Natural killer cell (primary cell): ENCODE results near the gene EPHA2. TPM values are rescaled to one million over a fixed set of nuclear protein-coding genes. Genes with fewer than 3 reads are reported as not detected.

Experiments
- ATAC-seq, 3 donors: fragments of 150-1000 bp in 2 of 3; fragments of 200-7000 bp in 1 of 3; cut with Tn5 transposase; 1 replicate in 1 of 3; 2 replicates in 2 of 3; pipeline ENCODE4 v1.10.0; 2021; ENCODE audit warnings: mild to moderate bottlenecking in 2 of 3, moderate library complexity in 2 of 3
- DNase-seq, 2 donors: peaks; one replicate each; pipeline versions ENCODE4 v3.0.0 to v3.0.0-alpha.2; 2013 to 2021; ENCODE audit warnings: mixed read lengths in 1 of 2
- H3K27ac ChIP-seq: one replicate; pipeline ENCODE4 v1.5.1; 2013; ENCODE audit warnings: mild to moderate bottlenecking, low read length
- H3K27me3 ChIP-seq: one replicate; pipeline ENCODE4 v1.6.1; 2013; ENCODE audit warnings: low read length; ENCODE audit not compliant: control insufficient read depth, insufficient read depth
- H3K36me3 ChIP-seq: one replicate; pipeline ENCODE4 v1.6.1; 2013; ENCODE audit warnings: low read length; ENCODE audit not compliant: control insufficient read depth, insufficient read depth
- H3K4me1 ChIP-seq: one replicate; pipeline ENCODE4 v1.6.1; 2013; ENCODE audit warnings: low read length; ENCODE audit not compliant: control insufficient read depth, insufficient read depth
- H3K4me3 ChIP-seq: one replicate; pipeline ENCODE4 v1.5.1; 2013; ENCODE audit warnings: low read length
- H3K9me3 ChIP-seq: one replicate; pipeline ENCODE4 v1.6.1; 2013; ENCODE audit warnings: low read length; ENCODE audit not compliant: control insufficient read depth, insufficient read depth
- H3K27ac Mint-ChIP-seq, 2 donors: one replicate each; pipeline ENCODE4 v1.8.0; 2022; ENCODE audit warnings: mild to moderate bottlenecking in 2 of 2, mixed read lengths in 2 of 2, moderate library complexity in 1 of 2
- H3K27me3 Mint-ChIP-seq, 2 donors: one replicate each; pipeline ENCODE4 v1.8.0; 2022; ENCODE audit warnings: low read depth in 2 of 2, mixed read lengths in 2 of 2
- H3K36me3 Mint-ChIP-seq: one replicate; pipeline ENCODE4 v1.8.0; 2022; ENCODE audit warnings: mixed read lengths
- H3K4me1 Mint-ChIP-seq, 2 donors: one replicate each; pipeline ENCODE4 v1.8.0; 2022; ENCODE audit warnings: mixed read lengths in 2 of 2
- H3K4me3 Mint-ChIP-seq: one replicate; pipeline ENCODE4 v1.8.0; 2022; ENCODE audit warnings: mild to moderate bottlenecking, moderate library complexity, mixed read lengths
- H3K9me3 Mint-ChIP-seq, 2 donors: one replicate each; pipeline ENCODE4 v1.8.0; 2022; ENCODE audit warnings: mixed read lengths in 2 of 2
- WGBS: methylation state at CpG from one replicate; pipeline ENCODE4 v1.1.7; 2013; ENCODE audit warnings: missing lambda C conversion rate; ENCODE audit not compliant: insufficient coverage; 5-methylcytosine and 5-hydroxymethylcytosine counted together
- intact Hi-C: fragments of 100-400 bp; cut with micrococcal nuclease; formaldehyde crosslinking; loops from one replicate; pipeline ENCODE4 v1.14.2; 2022
- total RNA-seq, 4 donors: library from RNA; stranded (reverse); fragments of 120-200 nt in 1 of 4; gene quantifications; one replicate each; pipeline versions ENCODE4 v1.2.3 to v1.2.4, GENCODE V29; 2013 to 2022
- TF ChIP-seq, protein P1 (sequence below): fragments of 200-600 bp; IDR thresholded peaks from one replicate; pipeline ENCODE4 v1.8.0; 2022; ENCODE audit warnings: antibody characterized with exemption

The EPHA2 gene
- total RNA-seq, 3 donors from 2014 or later (not counting 1 experiment from before 2014, with no cell fraction given), result 0.13 TPM; not detected in 2

DNA sequence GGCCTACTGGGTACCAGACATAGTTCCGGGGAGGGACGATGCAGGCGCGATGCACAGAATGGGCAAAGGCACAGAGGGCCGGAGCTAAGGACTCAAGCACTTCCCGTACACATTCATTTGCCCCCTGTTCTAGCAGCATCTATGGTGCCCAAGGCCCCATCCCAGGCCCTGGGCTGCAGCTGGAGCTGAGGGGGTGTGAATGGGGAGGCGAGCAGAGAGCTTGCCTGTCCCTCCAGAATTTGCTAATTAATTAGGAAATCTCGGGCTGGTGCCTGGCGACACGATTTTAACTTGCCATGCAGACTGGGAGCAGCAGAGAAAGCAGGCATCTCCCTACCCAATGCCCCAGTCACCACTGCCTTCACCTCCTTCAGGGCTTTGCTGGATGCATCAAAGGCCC lies 35.9 kb downstream of the EPHA2 start:
- no peak for DNase-seq
- peaks cover 0 to 6% of the 10 kb centered on the region in 2 donors for H3K27me3 Mint-ChIP-seq
- TF ChIP-seq, protein P1, sequence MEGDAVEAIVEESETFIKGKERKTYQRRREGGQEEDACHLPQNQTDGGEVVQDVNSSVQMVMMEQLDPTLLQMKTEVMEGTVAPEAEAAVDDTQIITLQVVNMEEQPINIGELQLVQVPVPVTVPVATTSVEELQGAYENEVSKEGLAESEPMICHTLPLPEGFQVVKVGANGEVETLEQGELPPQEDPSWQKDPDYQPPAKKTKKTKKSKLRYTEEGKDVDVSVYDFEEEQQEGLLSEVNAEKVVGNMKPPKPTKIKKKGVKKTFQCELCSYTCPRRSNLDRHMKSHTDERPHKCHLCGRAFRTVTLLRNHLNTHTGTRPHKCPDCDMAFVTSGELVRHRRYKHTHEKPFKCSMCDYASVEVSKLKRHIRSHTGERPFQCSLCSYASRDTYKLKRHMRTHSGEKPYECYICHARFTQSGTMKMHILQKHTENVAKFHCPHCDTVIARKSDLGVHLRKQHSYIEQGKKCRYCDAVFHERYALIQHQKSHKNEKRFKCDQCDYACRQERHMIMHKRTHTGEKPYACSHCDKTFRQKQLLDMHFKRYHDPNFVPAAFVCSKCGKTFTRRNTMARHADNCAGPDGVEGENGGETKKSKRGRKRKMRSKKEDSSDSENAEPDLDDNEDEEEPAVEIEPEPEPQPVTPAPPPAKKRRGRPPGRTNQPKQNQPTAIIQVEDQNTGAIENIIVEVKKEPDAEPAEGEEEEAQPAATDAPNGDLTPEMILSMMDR, result no peak
- WGBS, result 94% methylated on average over 10 of the region's 10 CpGs
- H3K36me3 ChIP-seq, result no peaks in the 10 kb centered on the region
- H3K36me3 Mint-ChIP-seq, result peaks cover 6% of the 10 kb centered on the region
- no peak overlapping the region for H3K4me3 Mint-ChIP-seq
- H3K4me1 Mint-ChIP-seq, result peaks cover 53 to 59% of the 10 kb centered on the region in 2 donors
- no peaks in the 10 kb centered on the region for H3K27me3 ChIP-seq
- intact Hi-C loops, result loop anchor here (5.0 kb wide), 1 partner anchor 37 kb away; the partner anchor contains the start of gene EPHA2
- no peak overlapping the region for H3K27ac Mint-ChIP-seq
- H3K4me3 ChIP-seq, result no peak overlapping the region
- H3K9me3 ChIP-seq, result no peaks in the 10 kb centered on the region
- no peak for ATAC-seq
- H3K4me1 ChIP-seq, result peaks cover 46% of the 10 kb centered on the region
- H3K27ac ChIP-seq, result no peak overlapping the region
- no peaks in the 10 kb centered on the region for H3K9me3 Mint-ChIP-seq

DNA sequence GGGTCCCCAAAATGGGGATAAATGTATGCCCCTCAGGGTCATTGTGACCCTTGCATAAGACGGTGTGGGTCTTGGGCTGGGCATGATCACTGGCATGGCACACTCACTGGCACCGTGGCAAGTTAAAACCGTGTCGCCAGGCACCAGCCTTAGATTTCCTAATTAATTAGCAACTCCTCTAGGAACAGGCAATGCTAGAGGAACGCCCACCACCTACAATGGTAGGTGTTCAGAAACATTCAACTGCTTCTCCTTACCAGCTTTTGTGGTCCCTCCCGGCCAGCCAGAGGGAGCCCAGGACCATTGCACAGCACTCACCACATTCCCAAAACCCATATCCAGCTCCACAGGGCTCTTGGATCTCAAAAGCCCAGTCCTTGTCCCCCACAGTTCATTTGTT lies 36.4 kb downstream of the EPHA2 start:
- no peaks in the 10 kb centered on the region for H3K27me3 ChIP-seq
- no peaks in the 10 kb centered on the region for H3K9me3 ChIP-seq
- H3K36me3 Mint-ChIP-seq, result peaks cover 6% of the 10 kb centered on the region
- peaks cover 42% of the 10 kb centered on the region for H3K4me1 ChIP-seq
- H3K27ac Mint-ChIP-seq, result no peak overlapping the region
- no peak overlapping the region for H3K4me3 Mint-ChIP-seq
- no peaks in the 10 kb centered on the region for H3K9me3 Mint-ChIP-seq
- intact Hi-C loops, result no loop called here
- 90% methylated on average over 6 of the region's 6 CpGs for WGBS
- TF ChIP-seq, protein P1, result no peak
- no peak for DNase-seq
- H3K4me1 Mint-ChIP-seq, result peaks cover 50 to 55% of the 10 kb centered on the region in 2 donors
- no peak overlapping the region for H3K27ac ChIP-seq
- ATAC-seq, result no peak
- H3K27me3 Mint-ChIP-seq, result peaks cover 0 to 6% of the 10 kb centered on the region in 2 donors
- no peaks in the 10 kb centered on the region for H3K36me3 ChIP-seq
- H3K4me3 ChIP-seq, result no peak overlapping the region

DNA sequence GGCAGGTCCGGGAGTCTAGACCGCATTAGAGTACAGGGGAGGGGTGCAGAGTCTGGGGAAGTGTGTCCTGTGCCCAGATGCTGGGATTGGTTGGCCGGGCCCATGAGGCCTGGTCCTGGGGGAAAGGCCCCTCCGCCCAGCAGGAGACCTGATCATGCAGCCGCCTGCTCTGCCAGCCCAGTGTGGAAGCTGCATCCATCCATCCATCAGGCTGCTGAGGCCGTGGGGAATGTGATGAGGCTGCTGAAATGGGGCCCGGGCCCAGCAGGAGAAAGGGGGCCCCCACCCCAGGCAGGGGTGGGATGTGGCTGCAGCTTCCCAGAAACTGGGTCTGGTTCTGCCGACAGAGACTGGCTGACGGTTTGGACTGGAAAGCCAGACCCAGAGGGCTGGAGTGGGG lies 37.2 kb downstream of the EPHA2 start:
- TF ChIP-seq, protein P1, result no peak
- intact Hi-C loops, result no loop called here
- Histone ChIP-seq H3K36me3 (no peaks in the 10 kb centered on the region), H3K27ac (no peak overlapping the region), H3K4me3 (no peak overlapping the region), H3K9me3 (no peaks in the 10 kb centered on the region), H3K27me3 (no peaks in the 10 kb centered on the region), H3K4me1 (peaks cover 34% of the 10 kb centered on the region)
- no peak for ATAC-seq
- no peak for DNase-seq
- no peak overlapping the region for H3K27ac Mint-ChIP-seq
- peaks cover 6% of the 10 kb centered on the region for H3K36me3 Mint-ChIP-seq
- H3K9me3 Mint-ChIP-seq, result no peaks in the 10 kb centered on the region
- H3K27me3 Mint-ChIP-seq, result peaks cover 0 to 6% of the 10 kb centered on the region in 2 donors
- peaks cover 42 to 47% of the 10 kb centered on the region in 2 donors for H3K4me1 Mint-ChIP-seq
- WGBS, result 88% methylated on average over 9 of the region's 9 CpGs
- no peak overlapping the region for H3K4me3 Mint-ChIP-seq

DNA sequence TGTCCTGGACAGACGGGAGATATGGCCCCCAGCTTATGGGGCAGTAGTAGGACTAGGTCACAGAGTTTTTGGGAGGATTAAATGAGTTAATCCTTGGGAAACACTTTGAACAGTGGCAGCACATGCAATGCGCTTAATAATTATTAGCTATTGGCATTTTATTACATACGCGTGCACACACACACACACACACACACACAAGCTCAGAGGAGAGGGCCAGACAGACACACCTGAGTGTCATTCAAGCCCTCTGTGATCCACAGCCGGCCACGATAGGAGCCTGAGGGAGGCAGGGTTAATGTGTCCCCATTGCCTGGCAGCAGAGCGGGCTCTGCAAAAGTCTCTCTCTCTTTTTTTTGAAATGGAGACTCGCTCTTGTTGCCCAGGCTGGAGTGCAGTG lies 37.9 kb downstream of the EPHA2 start:
- H3K9me3 ChIP-seq, result no peaks in the 10 kb centered on the region
- H3K27ac ChIP-seq, result no peak overlapping the region
- DNase-seq (no peak), ATAC-seq (no peak)
- Mint-ChIP-seq H3K27me3 (peaks cover 0 to 5% of the 10 kb centered on the region in 2 donors), H3K27ac (peak overlapping the region in 1 of 2 donors; percentile 12), H3K9me3 (no peaks in the 10 kb centered on the region), H3K4me3 (peak overlapping the region; percentile 21), H3K4me1 (peaks cover 35 to 39% of the 10 kb centered on the region in 2 donors), H3K36me3 (peaks cover 4% of the 10 kb centered on the region)
- no peaks in the 10 kb centered on the region for H3K27me3 ChIP-seq
- peaks cover 27% of the 10 kb centered on the region for H3K4me1 ChIP-seq
- 92% methylated on average over 8 of the region's 8 CpGs for WGBS
- intact Hi-C loops, result no loop called here
- H3K4me3 ChIP-seq, result no peak overlapping the region
- no peaks in the 10 kb centered on the region for H3K36me3 ChIP-seq
- TF ChIP-seq, protein P1, result no peak
